Liver (tissue), 9 donors: Measurements from ENCODE around the gene TMCC2. TPM values are rescaled to one million over a fixed set of nuclear protein-coding genes. Genes with fewer than 3 reads are reported as not detected.

Source experiments
- DNase-seq: peaks from one replicate; pipeline ENCODE4 v3.0.0-alpha.2; 2017; ENCODE audit warnings: low spot score
- H3K27ac ChIP-seq, 2 donors: one replicate each; pipeline ENCODE4 v1.7.0; 2013; ENCODE audit warnings: inconsistent platforms in 2 of 2, low read length in 2 of 2, control low read depth in 1 of 2, low read depth in 1 of 2, mild to moderate bottlenecking in 1 of 2
- H3K27me3 ChIP-seq, 4 donors: one replicate each; pipeline versions ENCODE4 v1.6.1 to v1.7.0; 2013; ENCODE audit warnings: low read length in 3 of 4, inconsistent platforms in 1 of 4, mild to moderate bottlenecking in 1 of 4, moderate library complexity in 1 of 4; ENCODE audit not compliant: control insufficient read depth in 4 of 4, insufficient read depth in 4 of 4
- H3K36me3 ChIP-seq, 4 donors: one replicate each; pipeline versions ENCODE4 v1.6.1 to v1.7.0; 2013; ENCODE audit warnings: low read length in 3 of 4, mild to moderate bottlenecking in 3 of 4, low read depth in 1 of 4, moderate library complexity in 1 of 4; ENCODE audit not compliant: control insufficient read depth in 4 of 4, insufficient read depth in 3 of 4
- H3K4me1 ChIP-seq, 4 donors: one replicate each; pipeline versions ENCODE4 v1.6.1 to v1.7.0; 2013; ENCODE audit warnings: low read length in 3 of 4, mild to moderate bottlenecking in 3 of 4, moderate library complexity in 1 of 4; ENCODE audit not compliant: control insufficient read depth in 4 of 4, insufficient read depth in 4 of 4
- H3K4me3 ChIP-seq, 3 donors: one replicate each; pipeline versions ENCODE4 v1.6.1 to v1.7.0; 2013; ENCODE audit warnings: low read length in 3 of 3, control low read depth in 1 of 3, low read depth in 1 of 3, mild to moderate bottlenecking in 1 of 3
- H3K9ac ChIP-seq, 2 donors: one replicate each; pipeline ENCODE4 v1.7.0; 2013; ENCODE audit warnings: low read length in 2 of 2, mild to moderate bottlenecking in 2 of 2, moderate library complexity in 2 of 2, control low read depth in 1 of 2, low read depth in 1 of 2
- H3K9me3 ChIP-seq, 4 donors: one replicate each; pipeline versions ENCODE4 v1.6.1 to v1.7.0; 2013; ENCODE audit warnings: low read length in 3 of 4; ENCODE audit not compliant: control insufficient read depth in 4 of 4
- EGR1 ChIP-seq, 2 donors: IDR thresholded peaks; 2 replicates each; pipeline ENCODE4 v1.6.1; 2016 to 2018; ENCODE audit warnings: antibody characterized with exemption in 2 of 2, low read depth in 2 of 2
- FOXA1 ChIP-seq: IDR thresholded peaks from 2 replicates; pipeline ENCODE4 v1.6.1; 2016; ENCODE audit warnings: antibody characterized with exemption
- FOXA2 ChIP-seq: IDR thresholded peaks from 2 replicates; pipeline ENCODE4 v1.6.1; 2016; ENCODE audit warnings: antibody characterized with exemption
- GABPA ChIP-seq, 2 donors: IDR thresholded peaks in 1 of 2; conservative IDR thresholded peaks in 1 of 2; 2 replicates each; pipeline ENCODE4 v1.6.1; 2016; ENCODE audit warnings: antibody characterized with exemption in 2 of 2, mild to moderate bottlenecking in 1 of 2, moderate library complexity in 1 of 2
- HNF4A ChIP-seq, 2 donors: conservative IDR thresholded peaks; 2 replicates each; pipeline ENCODE4 v1.6.1; 2016; ENCODE audit warnings: antibody characterized with exemption in 2 of 2, mild to moderate bottlenecking in 2 of 2
- HNF4G ChIP-seq: IDR thresholded peaks from 2 replicates; pipeline ENCODE4 v1.6.1; 2016; ENCODE audit warnings: antibody characterized with exemption
- JUND ChIP-seq, 2 donors: IDR thresholded peaks; 2 replicates each; pipeline ENCODE4 v1.6.1; 2016; ENCODE audit warnings: antibody characterized with exemption in 2 of 2
- MAX ChIP-seq: IDR thresholded peaks from 2 replicates; pipeline ENCODE4 v1.6.1; 2016; ENCODE audit warnings: antibody characterized with exemption
- NR2F2 ChIP-seq: IDR thresholded peaks from 2 replicates; pipeline ENCODE4 v1.6.1; 2016; ENCODE audit warnings: antibody characterized with exemption
- RAD21 ChIP-seq, 2 donors: IDR thresholded peaks; 2 replicates each; pipeline ENCODE4 v1.6.1; 2016; ENCODE audit warnings: antibody characterized with exemption in 2 of 2, mild to moderate bottlenecking in 2 of 2
- RXRA ChIP-seq, 2 donors: IDR thresholded peaks; 2 replicates each; pipeline ENCODE4 v1.6.1; 2017 to 2018; ENCODE audit warnings: antibody characterized with exemption in 2 of 2, mild to moderate bottlenecking in 1 of 2
- SP1 ChIP-seq: IDR thresholded peaks from 2 replicates; pipeline ENCODE4 v1.6.1; 2018; ENCODE audit warnings: antibody characterized with exemption, mild to moderate bottlenecking
- TAF1 ChIP-seq: conservative IDR thresholded peaks from 2 replicates; pipeline ENCODE4 v1.6.1; 2016; ENCODE audit warnings: antibody characterized with exemption, mild to moderate bottlenecking
- YY1 ChIP-seq: IDR thresholded peaks from 2 replicates; pipeline ENCODE4 v1.6.1; 2016; ENCODE audit warnings: antibody characterized with exemption, mild to moderate bottlenecking
- WGBS: extraction: QIAGEN DNeasy Blood & Tissue Kit; methylation state at CpG from one replicate; pipeline ENCODE4 v1.1.7; 2013; 5-methylcytosine and 5-hydroxymethylcytosine counted together
- polyA plus RNA-seq, 2 donors: library from polyadenylated mRNA; stranded (reverse) in 1 of 2; unstranded in 1 of 2; fragments of 200-250 nt in 1 of 2; fragments of >200 nt in 1 of 2; fragmentation: Nextera tagmentation in 1 of 2; extraction: Ambion mirVana in 1 of 2; gene quantifications; one replicate each; pipeline versions ENCODE4 v1.2.1 to v1.2.3, GENCODE V29; 2013 to 2015
- total RNA-seq, 2 donors: library from RNA; depleted of rRNA; stranded (reverse); fragments of >200 nt; gene quantifications; one replicate each; pipeline ENCODE4 v1.2.3, GENCODE V29; 2014
- TF ChIP-seq, protein P1 (sequence below): IDR thresholded peaks from 2 replicates; pipeline ENCODE4 v1.6.1; 2016; ENCODE audit warnings: antibody characterized with exemption, mild to moderate bottlenecking
- TF ChIP-seq, protein P2 (sequence below): IDR thresholded peaks from 2 replicates; pipeline ENCODE4 v1.6.1; 2016; ENCODE audit warnings: antibody characterized with exemption
- TF ChIP-seq, protein P3 (sequence below): IDR thresholded peaks from 2 replicates; pipeline ENCODE4 v1.6.1; 2016; ENCODE audit warnings: antibody characterized with exemption
- TF ChIP-seq, protein P4 (sequence below): fragments of 150-350 bp; IDR thresholded peaks from 2 replicates; pipeline ENCODE4 v1.5.1; 2017; ENCODE audit warnings: improper control_type of control experiment, low read depth, low read length; ENCODE audit not compliant: missing input control
- donor health status: healthy.
- donor health status: healthy.
- donor health status: healthy.
- donor health status: healthy.
- donor health status: healthy.

TMCC2 gene
- total and polyA plus RNA-seq, 4 donors: 0.06 to 452 (median 0.21) TPM

- Histone ChIP-seq H3K27me3 (no peaks in the 10 kb centered on the region), H3K36me3 (no peaks in the 10 kb centered on the region), H3K4me3 (no peak overlapping the region), H3K4me1 (peaks cover 0 to 5% (median 0%) of the 10 kb centered on the region in 4 donors), H3K9ac (no peak overlapping the region), H3K9me3 (no peaks in the 10 kb centered on the region), H3K27ac (no peak overlapping the region)
- 88% methylated on average over 4 of the region's 4 CpGs for WGBS
- peak; percentile 24 for DNase-seq
- no peak for TF ChIP-seq RXRA (IDR thresholded peaks at IDR 0.05)
- TF ChIP-seq YY1: no peak
- no peak for TF ChIP-seq GABPA (IDR thresholded peaks at IDR 0.05 in 1 of 2, conservative IDR thresholded peaks at IDR 0.05 in 1 of 2)
- TF ChIP-seq RAD21 (IDR thresholded peaks at IDR 0.05): no peak
- TF ChIP-seq TAF1: no peak
- TF ChIP-seq MAX: no peak
- no peak for TF ChIP-seq HNF4G
- TF ChIP-seq, protein P1, sequence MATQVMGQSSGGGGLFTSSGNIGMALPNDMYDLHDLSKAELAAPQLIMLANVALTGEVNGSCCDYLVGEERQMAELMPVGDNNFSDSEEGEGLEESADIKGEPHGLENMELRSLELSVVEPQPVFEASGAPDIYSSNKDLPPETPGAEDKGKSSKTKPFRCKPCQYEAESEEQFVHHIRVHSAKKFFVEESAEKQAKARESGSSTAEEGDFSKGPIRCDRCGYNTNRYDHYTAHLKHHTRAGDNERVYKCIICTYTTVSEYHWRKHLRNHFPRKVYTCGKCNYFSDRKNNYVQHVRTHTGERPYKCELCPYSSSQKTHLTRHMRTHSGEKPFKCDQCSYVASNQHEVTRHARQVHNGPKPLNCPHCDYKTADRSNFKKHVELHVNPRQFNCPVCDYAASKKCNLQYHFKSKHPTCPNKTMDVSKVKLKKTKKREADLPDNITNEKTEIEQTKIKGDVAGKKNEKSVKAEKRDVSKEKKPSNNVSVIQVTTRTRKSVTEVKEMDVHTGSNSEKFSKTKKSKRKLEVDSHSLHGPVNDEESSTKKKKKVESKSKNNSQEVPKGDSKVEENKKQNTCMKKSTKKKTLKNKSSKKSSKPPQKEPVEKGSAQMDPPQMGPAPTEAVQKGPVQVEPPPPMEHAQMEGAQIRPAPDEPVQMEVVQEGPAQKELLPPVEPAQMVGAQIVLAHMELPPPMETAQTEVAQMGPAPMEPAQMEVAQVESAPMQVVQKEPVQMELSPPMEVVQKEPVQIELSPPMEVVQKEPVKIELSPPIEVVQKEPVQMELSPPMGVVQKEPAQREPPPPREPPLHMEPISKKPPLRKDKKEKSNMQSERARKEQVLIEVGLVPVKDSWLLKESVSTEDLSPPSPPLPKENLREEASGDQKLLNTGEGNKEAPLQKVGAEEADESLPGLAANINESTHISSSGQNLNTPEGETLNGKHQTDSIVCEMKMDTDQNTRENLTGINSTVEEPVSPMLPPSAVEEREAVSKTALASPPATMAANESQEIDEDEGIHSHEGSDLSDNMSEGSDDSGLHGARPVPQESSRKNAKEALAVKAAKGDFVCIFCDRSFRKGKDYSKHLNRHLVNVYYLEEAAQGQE: no peak
- no peak for TF ChIP-seq NR2F2
- TF ChIP-seq JUND (IDR thresholded peaks at IDR 0.05): no peak
- TF ChIP-seq, protein P2, sequence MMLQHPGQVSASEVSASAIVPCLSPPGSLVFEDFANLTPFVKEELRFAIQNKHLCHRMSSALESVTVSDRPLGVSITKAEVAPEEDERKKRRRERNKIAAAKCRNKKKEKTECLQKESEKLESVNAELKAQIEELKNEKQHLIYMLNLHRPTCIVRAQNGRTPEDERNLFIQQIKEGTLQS: no peak
- TF ChIP-seq, protein P3, sequence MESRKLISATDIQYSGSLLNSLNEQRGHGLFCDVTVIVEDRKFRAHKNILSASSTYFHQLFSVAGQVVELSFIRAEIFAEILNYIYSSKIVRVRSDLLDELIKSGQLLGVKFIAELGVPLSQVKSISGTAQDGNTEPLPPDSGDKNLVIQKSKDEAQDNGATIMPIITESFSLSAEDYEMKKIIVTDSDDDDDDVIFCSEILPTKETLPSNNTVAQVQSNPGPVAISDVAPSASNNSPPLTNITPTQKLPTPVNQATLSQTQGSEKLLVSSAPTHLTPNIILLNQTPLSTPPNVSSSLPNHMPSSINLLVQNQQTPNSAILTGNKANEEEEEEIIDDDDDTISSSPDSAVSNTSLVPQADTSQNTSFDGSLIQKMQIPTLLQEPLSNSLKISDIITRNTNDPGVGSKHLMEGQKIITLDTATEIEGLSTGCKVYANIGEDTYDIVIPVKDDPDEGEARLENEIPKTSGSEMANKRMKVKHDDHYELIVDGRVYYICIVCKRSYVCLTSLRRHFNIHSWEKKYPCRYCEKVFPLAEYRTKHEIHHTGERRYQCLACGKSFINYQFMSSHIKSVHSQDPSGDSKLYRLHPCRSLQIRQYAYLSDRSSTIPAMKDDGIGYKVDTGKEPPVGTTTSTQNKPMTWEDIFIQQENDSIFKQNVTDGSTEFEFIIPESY: no peak
- no peak for TF ChIP-seq FOXA1
- no peak for TF ChIP-seq HNF4A (conservative IDR thresholded peaks at IDR 0.05)
- no peak for TF ChIP-seq FOXA2
- no peak for TF ChIP-seq SP1
- TF ChIP-seq, protein P4, sequence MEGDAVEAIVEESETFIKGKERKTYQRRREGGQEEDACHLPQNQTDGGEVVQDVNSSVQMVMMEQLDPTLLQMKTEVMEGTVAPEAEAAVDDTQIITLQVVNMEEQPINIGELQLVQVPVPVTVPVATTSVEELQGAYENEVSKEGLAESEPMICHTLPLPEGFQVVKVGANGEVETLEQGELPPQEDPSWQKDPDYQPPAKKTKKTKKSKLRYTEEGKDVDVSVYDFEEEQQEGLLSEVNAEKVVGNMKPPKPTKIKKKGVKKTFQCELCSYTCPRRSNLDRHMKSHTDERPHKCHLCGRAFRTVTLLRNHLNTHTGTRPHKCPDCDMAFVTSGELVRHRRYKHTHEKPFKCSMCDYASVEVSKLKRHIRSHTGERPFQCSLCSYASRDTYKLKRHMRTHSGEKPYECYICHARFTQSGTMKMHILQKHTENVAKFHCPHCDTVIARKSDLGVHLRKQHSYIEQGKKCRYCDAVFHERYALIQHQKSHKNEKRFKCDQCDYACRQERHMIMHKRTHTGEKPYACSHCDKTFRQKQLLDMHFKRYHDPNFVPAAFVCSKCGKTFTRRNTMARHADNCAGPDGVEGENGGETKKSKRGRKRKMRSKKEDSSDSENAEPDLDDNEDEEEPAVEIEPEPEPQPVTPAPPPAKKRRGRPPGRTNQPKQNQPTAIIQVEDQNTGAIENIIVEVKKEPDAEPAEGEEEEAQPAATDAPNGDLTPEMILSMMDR: no peak
- TF ChIP-seq EGR1 (IDR thresholded peaks at IDR 0.05; ENCODE audit: low read depth in 2 of 2): no peak
Measured at GRCh38 chr1:205236951-205237475, 9.3 kb downstream of the TMCC2 start.
